ENCODE results near the gene GPC6. TPM values are rescaled to one million over a fixed set of nuclear protein-coding genes. Genes with fewer than 3 reads are reported as not detected.

Gene GPC6
- polyA plus RNA-seq, 1 donor from 2014 or later, result 9.0 TPM

- H3F3A ChIP-seq (ENCODE audit: insufficient read depth, low read length, poor library complexity, severe bottlenecking), result no peaks in the 10 kb centered on the region
- no peaks in the 10 kb centered on the region for H4K20me1 ChIP-seq (ENCODE audit: insufficient read depth)
- H3K4me3 ChIP-seq (ENCODE audit: low read length), result no peak overlapping the region
- H2AFZ ChIP-seq (ENCODE audit: low read depth, low read length), result no peak overlapping the region
- no peaks in the 10 kb centered on the region for H3K9me2 ChIP-seq (ENCODE audit: insufficient read depth, low read length)
- no peaks in the 10 kb centered on the region for H3K36me3 ChIP-seq (ENCODE audit: insufficient read depth, low read length)
- H3K4me2 ChIP-seq (ENCODE audit: low read length), result no peak overlapping the region
- H3K9ac ChIP-seq (ENCODE audit: low read length), result no peak overlapping the region
- H3K9me3 ChIP-seq (ENCODE audit: low read length), result no peaks in the 10 kb centered on the region
- H3K79me2 ChIP-seq (replicated peaks; ENCODE audit: insufficient read depth, low read length), result no peaks in the 10 kb centered on the region
- no peak overlapping the region for H3K27ac ChIP-seq (ENCODE audit: low read length)
- no peaks in the 10 kb centered on the region for H3K27me3 ChIP-seq (ENCODE audit: insufficient read depth, low read depth, low read length)
- no peak for TF ChIP-seq MXI1 (conservative IDR thresholded peaks at IDR 0.05; ENCODE audit: poor library complexity, severe bottlenecking)
Measured at GRCh38 chr13:94251831-94252608, 1025.4 kb downstream of the GPC6 start.

GRCh38 chr13:94254737-94255136 is 1028.1 kb downstream of the GPC6 start:
- H4K20me1 ChIP-seq (ENCODE audit: insufficient read depth), result no peaks in the 10 kb centered on the region

DNA sequence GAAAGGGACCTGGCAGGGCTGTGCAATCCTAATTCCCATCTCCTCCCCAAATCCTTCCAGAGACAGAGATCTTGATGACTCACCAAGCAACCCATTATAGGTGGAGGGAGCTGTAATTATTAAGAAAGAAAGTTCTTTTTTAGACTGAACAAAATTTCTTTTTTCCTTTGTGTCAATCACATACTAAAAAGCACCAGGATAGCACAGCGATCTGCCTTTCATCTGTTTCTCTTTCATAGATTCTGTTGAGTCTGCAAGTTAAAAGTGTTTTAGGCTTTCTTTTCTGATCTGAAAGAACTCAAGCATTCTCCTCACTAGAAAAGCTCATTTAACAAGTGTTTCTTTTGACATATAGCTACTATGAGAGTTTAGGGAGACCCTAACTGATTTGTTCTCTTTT is 1030.1 kb downstream of the GPC6 start:
- TF ChIP-seq SMC3 (conservative IDR thresholded peaks at IDR 0.05; ENCODE audit: poor library complexity) (no peak), POLR2AphosphoS5 (IDR thresholded peaks at IDR 0.05) (no peak), CTCF (IDR thresholded peaks at IDR 0.05; ENCODE audit: poor library complexity, severe bottlenecking) (no peak), EP300 (conservative IDR thresholded peaks at IDR 0.05; ENCODE audit: poor library complexity, severe bottlenecking) (no peak), TAF1 (IDR thresholded peaks at IDR 0.05; ENCODE audit: low read depth) (no peak), MXI1 (conservative IDR thresholded peaks at IDR 0.05; ENCODE audit: poor library complexity, severe bottlenecking) (no peak), RAD21 (conservative IDR thresholded peaks at IDR 0.05) (no peak), EZH2 (IDR thresholded peaks at IDR 0.05; ENCODE audit: borderline replicate concordance, insufficient read depth, low read length, poor library complexity, severe bottlenecking) (no peak)
- TF ChIP-seq, protein P1, sequence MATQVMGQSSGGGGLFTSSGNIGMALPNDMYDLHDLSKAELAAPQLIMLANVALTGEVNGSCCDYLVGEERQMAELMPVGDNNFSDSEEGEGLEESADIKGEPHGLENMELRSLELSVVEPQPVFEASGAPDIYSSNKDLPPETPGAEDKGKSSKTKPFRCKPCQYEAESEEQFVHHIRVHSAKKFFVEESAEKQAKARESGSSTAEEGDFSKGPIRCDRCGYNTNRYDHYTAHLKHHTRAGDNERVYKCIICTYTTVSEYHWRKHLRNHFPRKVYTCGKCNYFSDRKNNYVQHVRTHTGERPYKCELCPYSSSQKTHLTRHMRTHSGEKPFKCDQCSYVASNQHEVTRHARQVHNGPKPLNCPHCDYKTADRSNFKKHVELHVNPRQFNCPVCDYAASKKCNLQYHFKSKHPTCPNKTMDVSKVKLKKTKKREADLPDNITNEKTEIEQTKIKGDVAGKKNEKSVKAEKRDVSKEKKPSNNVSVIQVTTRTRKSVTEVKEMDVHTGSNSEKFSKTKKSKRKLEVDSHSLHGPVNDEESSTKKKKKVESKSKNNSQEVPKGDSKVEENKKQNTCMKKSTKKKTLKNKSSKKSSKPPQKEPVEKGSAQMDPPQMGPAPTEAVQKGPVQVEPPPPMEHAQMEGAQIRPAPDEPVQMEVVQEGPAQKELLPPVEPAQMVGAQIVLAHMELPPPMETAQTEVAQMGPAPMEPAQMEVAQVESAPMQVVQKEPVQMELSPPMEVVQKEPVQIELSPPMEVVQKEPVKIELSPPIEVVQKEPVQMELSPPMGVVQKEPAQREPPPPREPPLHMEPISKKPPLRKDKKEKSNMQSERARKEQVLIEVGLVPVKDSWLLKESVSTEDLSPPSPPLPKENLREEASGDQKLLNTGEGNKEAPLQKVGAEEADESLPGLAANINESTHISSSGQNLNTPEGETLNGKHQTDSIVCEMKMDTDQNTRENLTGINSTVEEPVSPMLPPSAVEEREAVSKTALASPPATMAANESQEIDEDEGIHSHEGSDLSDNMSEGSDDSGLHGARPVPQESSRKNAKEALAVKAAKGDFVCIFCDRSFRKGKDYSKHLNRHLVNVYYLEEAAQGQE (IDR thresholded peaks at IDR 0.05; ENCODE audit: borderline replicate concordance), result no peak
- H3K27ac ChIP-seq (ENCODE audit: low read length), result no peak overlapping the region
- H3K4me2 ChIP-seq (ENCODE audit: low read length), result no peak overlapping the region
- H3K9ac ChIP-seq (ENCODE audit: low read length), result no peak overlapping the region
- no peaks in the 10 kb centered on the region for H4K20me1 ChIP-seq (ENCODE audit: insufficient read depth)
- no peaks in the 10 kb centered on the region for H3K9me2 ChIP-seq (ENCODE audit: insufficient read depth, low read length)
- H3K27me3 ChIP-seq (ENCODE audit: insufficient read depth, low read depth, low read length), result no peaks in the 10 kb centered on the region
- H2AFZ ChIP-seq (ENCODE audit: low read depth, low read length), result no peak overlapping the region
- no peaks in the 10 kb centered on the region for H3K36me3 ChIP-seq (ENCODE audit: insufficient read depth, low read length)
- H3K4me3 ChIP-seq (ENCODE audit: low read length), result no peak overlapping the region
- no peaks in the 10 kb centered on the region for H3K9me3 ChIP-seq (ENCODE audit: low read length)
- no peaks in the 10 kb centered on the region for H3K79me2 ChIP-seq (replicated peaks; ENCODE audit: insufficient read depth, low read length)
- no peaks in the 10 kb centered on the region for H3F3A ChIP-seq (ENCODE audit: insufficient read depth, low read length, poor library complexity, severe bottlenecking)

More at GRCh38 chr13:94254737-94255136, 1028.1 kb downstream of the GPC6 start:
- Histone ChIP-seq H3K27ac (ENCODE audit: low read length) (no peak overlapping the region), H3K9ac (ENCODE audit: low read length) (no peak overlapping the region), H3F3A (ENCODE audit: insufficient read depth, low read length, poor library complexity, severe bottlenecking) (no peaks in the 10 kb centered on the region), H3K79me2 (replicated peaks; ENCODE audit: insufficient read depth, low read length) (no peaks in the 10 kb centered on the region), H3K4me2 (ENCODE audit: low read length) (no peak overlapping the region), H3K9me2 (ENCODE audit: insufficient read depth, low read length) (no peaks in the 10 kb centered on the region), H3K9me3 (ENCODE audit: low read length) (no peaks in the 10 kb centered on the region), H2AFZ (ENCODE audit: low read depth, low read length) (no peak overlapping the region), H3K36me3 (ENCODE audit: insufficient read depth, low read length) (no peaks in the 10 kb centered on the region), H3K27me3 (ENCODE audit: insufficient read depth, low read depth, low read length) (no peaks in the 10 kb centered on the region), H3K4me3 (ENCODE audit: low read length) (no peak overlapping the region)
- TF ChIP-seq POLR2AphosphoS5 (IDR thresholded peaks at IDR 0.05), result no peak
- TF ChIP-seq SMC3 (conservative IDR thresholded peaks at IDR 0.05; ENCODE audit: poor library complexity), result no peak
- TF ChIP-seq RAD21 (conservative IDR thresholded peaks at IDR 0.05), result no peak
- no peak for TF ChIP-seq TAF1 (IDR thresholded peaks at IDR 0.05; ENCODE audit: low read depth)
- TF ChIP-seq, protein P1 (IDR thresholded peaks at IDR 0.05; ENCODE audit: borderline replicate concordance), result no peak
- no peak for TF ChIP-seq MXI1 (conservative IDR thresholded peaks at IDR 0.05; ENCODE audit: poor library complexity, severe bottlenecking)
- TF ChIP-seq EZH2 (IDR thresholded peaks at IDR 0.05; ENCODE audit: borderline replicate concordance, insufficient read depth, low read length, poor library complexity, severe bottlenecking), result no peak

Measured in neural cell (in vitro differentiated cells).